Measurements from ENCODE around the gene ZNF625.

Gene ZNF625

GRCh38 chr19:12155324-12155860 is 1.1 kb downstream of the ZNF625 start:
- no peak overlapping the region for H3K27ac ChIP-seq

DNA sequence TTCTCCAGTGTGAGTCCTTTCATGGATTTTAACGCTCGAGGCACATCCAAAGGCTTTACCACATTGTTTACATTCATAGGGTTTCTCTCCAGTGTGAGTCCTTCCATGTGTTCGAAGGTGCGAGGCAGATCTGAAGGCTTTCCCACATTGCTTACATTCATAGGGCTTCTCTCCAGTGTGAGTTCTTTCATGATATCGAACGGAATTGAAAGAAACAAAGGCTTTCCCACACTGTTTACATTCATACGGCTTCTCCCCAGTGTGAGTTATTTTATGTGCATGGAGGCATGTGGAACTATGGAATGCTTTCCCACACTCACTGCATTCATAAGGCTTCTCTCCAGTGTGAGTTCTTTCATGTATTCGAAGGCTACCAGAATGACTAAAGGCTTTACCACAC is 11.2 kb downstream of the ZNF625 start:
- no peak for TF ChIP-seq ZFX (IDR thresholded peaks at IDR 0.05)
- TF ChIP-seq, protein P1, sequence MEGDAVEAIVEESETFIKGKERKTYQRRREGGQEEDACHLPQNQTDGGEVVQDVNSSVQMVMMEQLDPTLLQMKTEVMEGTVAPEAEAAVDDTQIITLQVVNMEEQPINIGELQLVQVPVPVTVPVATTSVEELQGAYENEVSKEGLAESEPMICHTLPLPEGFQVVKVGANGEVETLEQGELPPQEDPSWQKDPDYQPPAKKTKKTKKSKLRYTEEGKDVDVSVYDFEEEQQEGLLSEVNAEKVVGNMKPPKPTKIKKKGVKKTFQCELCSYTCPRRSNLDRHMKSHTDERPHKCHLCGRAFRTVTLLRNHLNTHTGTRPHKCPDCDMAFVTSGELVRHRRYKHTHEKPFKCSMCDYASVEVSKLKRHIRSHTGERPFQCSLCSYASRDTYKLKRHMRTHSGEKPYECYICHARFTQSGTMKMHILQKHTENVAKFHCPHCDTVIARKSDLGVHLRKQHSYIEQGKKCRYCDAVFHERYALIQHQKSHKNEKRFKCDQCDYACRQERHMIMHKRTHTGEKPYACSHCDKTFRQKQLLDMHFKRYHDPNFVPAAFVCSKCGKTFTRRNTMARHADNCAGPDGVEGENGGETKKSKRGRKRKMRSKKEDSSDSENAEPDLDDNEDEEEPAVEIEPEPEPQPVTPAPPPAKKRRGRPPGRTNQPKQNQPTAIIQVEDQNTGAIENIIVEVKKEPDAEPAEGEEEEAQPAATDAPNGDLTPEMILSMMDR (conservative IDR thresholded peaks at IDR 0.05), result no peak
- no peak overlapping the region for H3K27ac ChIP-seq

More at GRCh38 chr19:12155324-12155860, 1.1 kb downstream of the ZNF625 start:
- TF ChIP-seq ZFX (IDR thresholded peaks at IDR 0.05), result no peak
- TF ChIP-seq, protein P1 (conservative IDR thresholded peaks at IDR 0.05), result no peak

DNA sequence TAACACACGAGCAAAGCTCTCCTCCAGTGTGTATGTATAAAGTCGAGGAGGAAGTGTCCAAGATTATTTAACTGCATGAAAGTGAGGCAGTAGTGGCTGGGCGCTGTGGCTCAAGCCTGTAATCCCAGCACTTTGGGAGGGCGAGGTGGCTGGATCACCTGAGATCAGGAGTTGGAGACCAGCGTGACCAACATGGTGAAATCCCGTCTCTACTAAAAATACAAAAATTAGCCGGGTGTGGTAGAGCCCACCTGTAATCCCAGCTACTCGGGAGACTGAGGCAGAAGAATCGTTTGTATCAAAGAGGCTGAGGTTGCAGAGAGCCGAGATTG is 15.2 kb downstream of the ZNF625 start:
- no peak for TF ChIP-seq ZFX (IDR thresholded peaks at IDR 0.05)
- TF ChIP-seq, protein P1 (conservative IDR thresholded peaks at IDR 0.05), result peak; percentile 44
- no peak overlapping the region for H3K27ac ChIP-seq

DNA sequence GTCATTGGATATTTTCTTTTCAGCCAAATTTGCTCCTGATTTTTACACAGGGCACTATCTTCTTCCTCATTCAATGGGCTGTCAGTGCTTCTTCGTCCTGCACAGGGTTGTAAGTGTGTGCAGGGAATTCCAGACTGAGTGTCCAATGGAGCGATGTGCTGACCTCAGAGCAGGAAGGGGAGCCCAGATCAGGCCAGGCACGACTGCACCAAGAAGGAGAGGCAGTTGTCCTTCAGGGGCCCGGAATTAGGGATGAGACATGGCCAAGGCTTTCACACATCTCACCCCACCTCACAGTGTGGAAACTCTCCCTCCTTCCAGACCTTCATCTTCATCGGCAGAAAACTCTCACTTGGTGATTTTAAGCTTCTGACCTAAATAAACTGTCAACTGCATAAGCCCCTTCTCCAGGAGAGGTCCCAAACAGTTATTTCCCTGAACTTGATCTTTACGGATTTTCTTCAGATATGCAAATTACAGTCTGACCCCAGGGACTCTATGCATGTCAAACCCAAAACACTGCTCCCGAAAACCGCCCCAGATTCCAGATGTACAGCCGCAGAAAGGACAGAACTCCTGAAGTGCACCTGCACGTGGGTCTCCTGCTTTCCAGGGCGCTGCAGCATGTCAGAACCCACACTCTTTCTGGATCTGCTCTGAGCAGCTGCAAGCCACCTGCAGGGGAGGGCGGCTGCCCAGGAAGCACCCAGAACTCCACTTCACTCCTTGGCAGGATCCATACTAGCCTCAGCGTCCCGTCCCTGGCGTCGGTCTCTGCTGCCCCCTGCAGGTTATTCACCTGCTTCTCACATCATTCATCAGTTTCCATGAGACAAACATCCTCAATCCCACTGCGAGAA is 15.8 kb downstream of the ZNF625 start:
- peak overlapping the region; percentile 61 for H3K27ac ChIP-seq
- TF ChIP-seq ZFX (IDR thresholded peaks at IDR 0.05), result no peak
- TF ChIP-seq, protein P1 (conservative IDR thresholded peaks at IDR 0.05), result peak; percentile 73

- TF ChIP-seq, protein P1 (conservative IDR thresholded peaks at IDR 0.05), result no peak
- TF ChIP-seq ZFX (IDR thresholded peaks at IDR 0.05), result peak; percentile 53
- peak within 1 kb of the TSS; percentile 61 for H3K27ac ChIP-seq
Measured at GRCh38 chr19:12139885-12140544, 16.5 kb downstream of the ZNF625 start, which contains the start of gene ZNF20. Gene ZNF20 (minus strand): TSS chr19:12140350. CDS start chr19:12140182, 168 bp downstream.

- TF ChIP-seq ZFX (IDR thresholded peaks at IDR 0.05), result no peak
- TF ChIP-seq, protein P1 (conservative IDR thresholded peaks at IDR 0.05), result no peak
- H3K27ac ChIP-seq, result no peak overlapping the region
Measured at GRCh38 chr19:12139269-12139668, 17.3 kb downstream of the ZNF625 start.
